Fibroblast of lung (primary cell): ENCODE results near the gene CPA1.

ENCODE experiments used
- EZH2 ChIP-seq: IDR thresholded peaks from 2 replicates; pipeline ENCODE4 v1.5.1; 2012; ENCODE audit warnings: low read length, control low read depth, mild to moderate bottlenecking; ENCODE audit errors: missing control alignments
- TF ChIP-seq, protein P1 (sequence below), 2 donors: IDR thresholded peaks in 1 of 2; conservative IDR thresholded peaks in 1 of 2; 1 replicate in 1 of 2; 2 replicates in 1 of 2; pipeline ENCODE4 v1.5.1; 2011 to 2012; ENCODE audit warnings: low read length in 2 of 2, control low read depth in 1 of 2, inconsistent platforms in 1 of 2, low read depth in 1 of 2, mild to moderate bottlenecking in 1 of 2

GRCh38 chr7:130426564-130426963, 46.3 kb downstream of the CPA1 start:
- TF ChIP-seq, protein P1, sequence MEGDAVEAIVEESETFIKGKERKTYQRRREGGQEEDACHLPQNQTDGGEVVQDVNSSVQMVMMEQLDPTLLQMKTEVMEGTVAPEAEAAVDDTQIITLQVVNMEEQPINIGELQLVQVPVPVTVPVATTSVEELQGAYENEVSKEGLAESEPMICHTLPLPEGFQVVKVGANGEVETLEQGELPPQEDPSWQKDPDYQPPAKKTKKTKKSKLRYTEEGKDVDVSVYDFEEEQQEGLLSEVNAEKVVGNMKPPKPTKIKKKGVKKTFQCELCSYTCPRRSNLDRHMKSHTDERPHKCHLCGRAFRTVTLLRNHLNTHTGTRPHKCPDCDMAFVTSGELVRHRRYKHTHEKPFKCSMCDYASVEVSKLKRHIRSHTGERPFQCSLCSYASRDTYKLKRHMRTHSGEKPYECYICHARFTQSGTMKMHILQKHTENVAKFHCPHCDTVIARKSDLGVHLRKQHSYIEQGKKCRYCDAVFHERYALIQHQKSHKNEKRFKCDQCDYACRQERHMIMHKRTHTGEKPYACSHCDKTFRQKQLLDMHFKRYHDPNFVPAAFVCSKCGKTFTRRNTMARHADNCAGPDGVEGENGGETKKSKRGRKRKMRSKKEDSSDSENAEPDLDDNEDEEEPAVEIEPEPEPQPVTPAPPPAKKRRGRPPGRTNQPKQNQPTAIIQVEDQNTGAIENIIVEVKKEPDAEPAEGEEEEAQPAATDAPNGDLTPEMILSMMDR (conservative IDR thresholded peaks at IDR 0.05 in 1 of 2, IDR thresholded peaks at IDR 0.05 in 1 of 2; ENCODE audit: low read depth in 1 of 2, low read length in 2 of 2) = no peak
- TF ChIP-seq EZH2 = no peak
